Neural progenitor cell (in vitro differentiated cells): ENCODE measurements around the gene CEL. TPM values are rescaled to one million over a fixed set of nuclear protein-coding genes. Genes with fewer than 3 reads are reported as not detected.

ENCODE experiments used
- DNase-seq: peaks from one replicate; pipeline ENCODE4 v3.0.0-alpha.2; 2016; ENCODE audit warnings: low spot score
- H2AFZ ChIP-seq: fragments of 200-600 bp; sonication (generic); replicated peaks from 2 replicates; pipeline ENCODE4 v1.6.1; 2016; ENCODE audit warnings: antibody characterized with exemption
- H3F3A ChIP-seq: fragments of 200-600 bp; sonication (generic); 2 replicates; pipeline ENCODE4 v1.6.1; 2016; ENCODE audit warnings: antibody characterized with exemption, low read depth
- H3K27ac ChIP-seq: fragments of 200-600 bp; sonication (generic); 2 replicates; pipeline ENCODE4 v1.5.1; 2016; ENCODE audit warnings: mild to moderate bottlenecking
- H3K27me3 ChIP-seq: fragments of 200-600 bp; sonication (generic); 2 replicates; pipeline ENCODE4 v1.6.1; 2016; ENCODE audit warnings: mild to moderate bottlenecking, moderate library complexity
- H3K36me3 ChIP-seq: fragments of 200-600 bp; sonication (generic); 2 replicates; pipeline ENCODE4 v1.5.1; 2016
- H3K4me1 ChIP-seq: fragments of 200-600 bp; sonication (generic); 2 replicates; pipeline ENCODE4 v1.6.1; 2016; ENCODE audit warnings: mixed run types
- H3K4me2 ChIP-seq: fragments of 200-600 bp; sonication (generic); 2 replicates; pipeline ENCODE4 v1.6.1; 2016
- H3K4me3 ChIP-seq: fragments of 200-600 bp; sonication (generic); 2 replicates; pipeline ENCODE4 v1.5.1; 2016
- H3K79me2 ChIP-seq: fragments of 200-600 bp; sonication (generic); 2 replicates; pipeline ENCODE4 v1.6.1; 2016; ENCODE audit warnings: low read depth
- H3K9ac ChIP-seq: fragments of 200-600 bp; sonication (generic); 2 replicates; pipeline ENCODE4 v1.6.1; 2016
- H3K9me3 ChIP-seq: fragments of 200-600 bp; sonication (generic); 2 replicates; pipeline ENCODE4 v1.5.1; 2016; ENCODE audit warnings: low read depth
- H4K20me1 ChIP-seq: fragments of 200-600 bp; sonication (generic); 2 replicates; pipeline ENCODE4 v1.6.1; 2016; ENCODE audit warnings: low read depth
- H3K27ac Mint-ChIP-seq: 3 replicates; pipeline ENCODE4 v1.8.0; 2021; ENCODE audit warnings: mixed read lengths
- H3K27me3 Mint-ChIP-seq: 2 replicates; pipeline ENCODE4 v1.8.0; 2022; ENCODE audit warnings: low read depth, mild to moderate bottlenecking, inconsistent platforms, moderate library complexity, mixed read lengths; ENCODE audit not compliant: insufficient read depth
- H3K36me3 Mint-ChIP-seq: 3 replicates; pipeline ENCODE4 v1.8.0; 2021; ENCODE audit warnings: mixed read lengths
- H3K4me1 Mint-ChIP-seq: 3 replicates; pipeline ENCODE4 v1.8.0; 2021; ENCODE audit warnings: mixed read lengths
- H3K4me3 Mint-ChIP-seq: 3 replicates; pipeline ENCODE4 v1.8.0; 2021; ENCODE audit warnings: mild to moderate bottlenecking, moderate library complexity, mixed read lengths
- H3K9me3 Mint-ChIP-seq: 3 replicates; pipeline ENCODE4 v1.8.0; 2020; ENCODE audit warnings: mixed read lengths
- CTCF ChIP-seq: fragments of 200-600 bp; sonication (generic); IDR thresholded peaks from 2 replicates; pipeline ENCODE4 v1.5.1; 2017; ENCODE audit warnings: antibody characterized with exemption, mild to moderate bottlenecking
- EZH2 ChIP-seq: fragments of 200-600 bp; sonication (generic); IDR thresholded peaks from 2 replicates; pipeline ENCODE4 v1.6.1; 2017; ENCODE audit warnings: antibody characterized with exemption, mild to moderate bottlenecking, moderate library complexity
- EZH2phosphoT487 ChIP-seq: fragments of 200-600 bp; sonication (generic); IDR thresholded peaks from 2 replicates; pipeline ENCODE4 v1.6.1; 2017; ENCODE audit warnings: antibody characterized with exemption
- total RNA-seq: library from RNA; depleted of rRNA; stranded (reverse); fragments of >200 nt; gene quantifications from 2 replicates; pipeline ENCODE4 v1.2.3, GENCODE V29; 2015; ENCODE audit warnings: low replicate concordance

CEL gene
- total RNA-seq, 1 donor from 2014 or later: 1.0 TPM

- H3K9ac ChIP-seq: peak overlapping the region; percentile 22
- peaks cover 7% of the 10 kb centered on the region for H3K27me3 Mint-ChIP-seq
- H3K79me2 ChIP-seq: peaks cover 30% of the 10 kb centered on the region
- TF ChIP-seq CTCF: no peak
- H2AFZ ChIP-seq: no peak overlapping the region
- no peak for DNase-seq
- H3K9me3 Mint-ChIP-seq: no peaks in the 10 kb centered on the region
- H4K20me1 ChIP-seq: peaks cover 96% of the 10 kb centered on the region
- peaks cover 38% of the 10 kb centered on the region for H3K4me1 Mint-ChIP-seq
- no peaks in the 10 kb centered on the region for H3K9me3 ChIP-seq
- H3K4me3 ChIP-seq: no peak overlapping the region
- H3K36me3 Mint-ChIP-seq: no peaks in the 10 kb centered on the region
- H3K4me1 ChIP-seq: peaks cover 37% of the 10 kb centered on the region
- H3F3A ChIP-seq: peaks cover 12% of the 10 kb centered on the region
- no peak overlapping the region for H3K4me2 ChIP-seq
- H3K36me3 ChIP-seq: no peaks in the 10 kb centered on the region
- no peak overlapping the region for H3K27ac Mint-ChIP-seq
- H3K4me3 Mint-ChIP-seq: no peak overlapping the region
- no peaks in the 10 kb centered on the region for H3K27me3 ChIP-seq
- H3K27ac ChIP-seq: no peak overlapping the region
Observed at GRCh38 chr9:133115604-133116345, 54.0 kb downstream of the CEL start.

GRCh38 chr9:133116346-133117231 is 54.8 kb downstream of the CEL start:
- TF ChIP-seq EZH2 (no peak), CTCF (no peak), EZH2phosphoT487 (no peak)
- Mint-ChIP-seq H3K27ac (no peak overlapping the region), H3K4me3 (no peak overlapping the region), H3K27me3 (peaks cover 9% of the 10 kb centered on the region), H3K36me3 (no peaks in the 10 kb centered on the region), H3K4me1 (peaks cover 41% of the 10 kb centered on the region), H3K9me3 (no peaks in the 10 kb centered on the region)
- peaks cover 95% of the 10 kb centered on the region for H4K20me1 ChIP-seq
- no peaks in the 10 kb centered on the region for H3K36me3 ChIP-seq
- no peak overlapping the region for H3K4me3 ChIP-seq
- H3K79me2 ChIP-seq: peaks cover 30% of the 10 kb centered on the region
- no peak overlapping the region for H3K4me2 ChIP-seq
- peaks cover 15% of the 10 kb centered on the region for H3F3A ChIP-seq
- no peak overlapping the region for H2AFZ ChIP-seq
- DNase-seq: no peak
- peak overlapping the region; percentile 13 for H3K9ac ChIP-seq
- no peaks in the 10 kb centered on the region for H3K9me3 ChIP-seq
- H3K4me1 ChIP-seq: peaks cover 38% of the 10 kb centered on the region
- H3K27ac ChIP-seq: no peak overlapping the region
- no peaks in the 10 kb centered on the region for H3K27me3 ChIP-seq

GRCh38 chr9:133117271-133118178 is 55.7 kb downstream of the CEL start:
- H3K27ac ChIP-seq: no peak overlapping the region

More at GRCh38 chr9:133117271-133118178, 55.7 kb downstream of the CEL start:
- H3K36me3 ChIP-seq: no peaks in the 10 kb centered on the region
- peak overlapping the region; percentile 36 for H3K4me3 Mint-ChIP-seq
- peaks cover 9% of the 10 kb centered on the region for H3K27me3 Mint-ChIP-seq
- DNase-seq: no peak
- H3K27me3 ChIP-seq: no peaks in the 10 kb centered on the region
- no peaks in the 10 kb centered on the region for H3K36me3 Mint-ChIP-seq
- peaks cover 38% of the 10 kb centered on the region for H3K4me1 ChIP-seq
- H3K9me3 ChIP-seq: no peaks in the 10 kb centered on the region
- peak overlapping the region; percentile 72 for H3K27ac Mint-ChIP-seq
- no peak for TF ChIP-seq CTCF
- no peak overlapping the region for H3K4me2 ChIP-seq
- H3K4me3 ChIP-seq: no peak overlapping the region
- no peaks in the 10 kb centered on the region for H3K9me3 Mint-ChIP-seq
- H3K9ac ChIP-seq: no peak overlapping the region
- peaks cover 45% of the 10 kb centered on the region for H3K4me1 Mint-ChIP-seq
- H3K79me2 ChIP-seq: peaks cover 30% of the 10 kb centered on the region
- peaks cover 96% of the 10 kb centered on the region for H4K20me1 ChIP-seq
- peaks cover 25% of the 10 kb centered on the region for H3F3A ChIP-seq
- no peak overlapping the region for H2AFZ ChIP-seq
